ENCODE measurements around the gene KLB. TPM values are rescaled to one million over a fixed set of nuclear protein-coding genes. Genes with fewer than 3 reads are reported as not detected.
"Not testable (repeated sequence)": the region's sequence is repeated elsewhere in the genome, so short reads cannot be mapped to it uniquely, and the experiment has no call there.

Gene KLB
- total and polyA plus RNA-seq, 5 donors: 0.03 to 0.32 (median 0.06) TPM

- ATAC-seq: no peak
- WGBS: 91% methylated on average over 6 of the region's 6 CpGs
- Histone ChIP-seq H3K9me3 (ENCODE audit: control insufficient read depth, low read length) (no peaks in the 10 kb centered on the region), H3K4me3 (ENCODE audit: low read length) (no peak overlapping the region), H3K4me1 (ENCODE audit: control insufficient read depth, insufficient read depth, low read length) (no peaks in the 10 kb centered on the region), H3K27me3 (ENCODE audit: control insufficient read depth, insufficient read depth) (no peaks in the 10 kb centered on the region), H3K27ac (ENCODE audit: low read length) (no peak overlapping the region)
- intact Hi-C loops (cut with DNase I): no loop called here
- DNase-seq: no peak
These were observed 44.8 kb downstream of the KLB start for GRCh38 chr4:39451423-39452023.

GRCh38 chr4:39452153-39452859 lies 45.6 kb downstream of the KLB start:
- Histone ChIP-seq H3K9me3 (ENCODE audit: control insufficient read depth, low read length) (no peaks in the 10 kb centered on the region), H3K27ac (ENCODE audit: low read length) (no peak overlapping the region), H3K27me3 (ENCODE audit: control insufficient read depth, insufficient read depth) (no peaks in the 10 kb centered on the region), H3K4me1 (ENCODE audit: control insufficient read depth, insufficient read depth, low read length) (no peaks in the 10 kb centered on the region), H3K4me3 (ENCODE audit: low read length) (no peak overlapping the region)
- ATAC-seq (no peak), DNase-seq (no peak)
- WGBS: 88% methylated on average over 6 of the region's 6 CpGs
- intact Hi-C loops (cut with DNase I): no loop called here

GRCh38 chr4:39452860-39453587 lies 46.3 kb downstream of the KLB start:
- 82% methylated on average over 11 of the region's 11 CpGs for WGBS
- Histone ChIP-seq H3K27me3 (ENCODE audit: control insufficient read depth, insufficient read depth) (no peaks in the 10 kb centered on the region), H3K4me3 (ENCODE audit: low read length) (no peak overlapping the region), H3K9me3 (ENCODE audit: control insufficient read depth, low read length) (no peaks in the 10 kb centered on the region), H3K27ac (ENCODE audit: low read length) (no peak overlapping the region), H3K4me1 (ENCODE audit: control insufficient read depth, insufficient read depth, low read length) (no peaks in the 10 kb centered on the region)
- DNase-seq (no peak), ATAC-seq (no peak)
- intact Hi-C loops (cut with DNase I): no loop called here

GRCh38 chr4:39453738-39454137 lies 47.0 kb downstream of the KLB start:
- Histone ChIP-seq H3K27me3 (ENCODE audit: control insufficient read depth, insufficient read depth) (no peaks in the 10 kb centered on the region), H3K4me1 (ENCODE audit: control insufficient read depth, insufficient read depth, low read length) (no peaks in the 10 kb centered on the region), H3K27ac (ENCODE audit: low read length) (no peak overlapping the region), H3K4me3 (ENCODE audit: low read length) (no peak overlapping the region), H3K9me3 (ENCODE audit: control insufficient read depth, low read length) (no peaks in the 10 kb centered on the region)
- DNase-seq (no peak), ATAC-seq (no peak)
- 77% methylated on average over 2 of the region's 2 CpGs for WGBS
- intact Hi-C loops (cut with DNase I): no loop called here

- H3K4me3 ChIP-seq (ENCODE audit: low read length): no peak overlapping the region
- DNase-seq: no peak
- H3K4me1 ChIP-seq (ENCODE audit: control insufficient read depth, insufficient read depth, low read length): no peaks in the 10 kb centered on the region
- H3K27ac ChIP-seq (ENCODE audit: low read length): no peak overlapping the region
- WGBS: 91% methylated on average over 6 of the region's 6 CpGs
- no peaks in the 10 kb centered on the region for H3K9me3 ChIP-seq (ENCODE audit: control insufficient read depth, low read length)
- intact Hi-C loops (cut with DNase I): no loop called here
- no peak for ATAC-seq
- H3K27me3 ChIP-seq (ENCODE audit: control insufficient read depth, insufficient read depth): no peaks in the 10 kb centered on the region
These were observed 48.8 kb downstream of the KLB start for GRCh38 chr4:39455486-39455885.

- H3K4me3 ChIP-seq (ENCODE audit: low read length): peak overlapping the region; percentile 94
- no peaks in the 10 kb centered on the region for H3K27me3 ChIP-seq (ENCODE audit: control insufficient read depth, insufficient read depth)
- no peak overlapping the region for H3K27ac ChIP-seq (ENCODE audit: low read length)
- DNase-seq: no peak
- no peak for ATAC-seq
- 70% methylated on average over 10 of the region's 10 CpGs for WGBS
- intact Hi-C loops (cut with DNase I): no loop called here
- H3K4me1 ChIP-seq (ENCODE audit: control insufficient read depth, insufficient read depth, low read length): no peaks in the 10 kb centered on the region
- H3K9me3 ChIP-seq (ENCODE audit: control insufficient read depth, low read length): no peaks in the 10 kb centered on the region
These were observed 50.4 kb downstream of the KLB start for GRCh38 chr4:39456946-39457763.

GRCh38 chr4:39458161-39458504 lies 51.4 kb downstream of the KLB start:
- Histone ChIP-seq H3K27ac (ENCODE audit: low read length) (peak overlapping the region; percentile 99), H3K4me3 (ENCODE audit: low read length) (peak overlapping the region; percentile 94)
- H3K4me1 ChIP-seq (ENCODE audit: control insufficient read depth, insufficient read depth, low read length); H3K27me3 ChIP-seq (ENCODE audit: control insufficient read depth, insufficient read depth); DNase-seq; intact Hi-C loops (cut with DNase I); H3K9me3 ChIP-seq (ENCODE audit: control insufficient read depth, low read length): not testable (repeated sequence)
- peak in 1 of 2 donors; percentile 10 for ATAC-seq
- under 1% methylated on average over 13 of the region's 13 CpGs for WGBS

GRCh38 chr4:39458505-39459300 lies 52.0 kb downstream of the KLB start, which contains the start of the genes LIAS and RPL9:
Gene LIAS (plus strand): TSS chr4:39459056. CDS start chr4:39459118, 62 bp downstream.
Gene RPL9 (minus strand): TSS chr4:39458922. CDS start chr4:39458439, 483 bp downstream.
- H3K4me3 ChIP-seq (ENCODE audit: low read length): peak within 1 kb of the TSS; percentile 94
- under 1% methylated on average over 55 of the region's 55 CpGs for WGBS
- ATAC-seq (peak; percentile 97), DNase-seq (peak; percentile 97 to 99 (median 98))
- no peaks in the 10 kb centered on the region for H3K9me3 ChIP-seq (ENCODE audit: control insufficient read depth, low read length)
- H3K27ac ChIP-seq (ENCODE audit: low read length): peak within 1 kb of the TSS; percentile 99
- intact Hi-C loops (cut with DNase I): no loop called here
- H3K4me1 ChIP-seq (ENCODE audit: control insufficient read depth, insufficient read depth, low read length): no peaks in the 10 kb centered on the region
- H3K27me3 ChIP-seq (ENCODE audit: control insufficient read depth, insufficient read depth): no peaks in the 10 kb centered on the region

GRCh38 chr4:39464886-39465501 lies 58.3 kb downstream of the KLB start:
- 27% methylated on average over 2 of the region's 2 CpGs for WGBS

GRCh38 chr4:39466747-39467146 lies 60.0 kb downstream of the KLB start:
- H3K4me3 ChIP-seq (ENCODE audit: low read length): no peak overlapping the region
- intact Hi-C loops (cut with DNase I): loop anchor here in 2 of 4 donors (5.0 to 10.0 kb wide), 3 partner anchors 178 to 511 kb away; partner anchors contain the start of gene PDS5A (in 2 of the 2)
- ATAC-seq (no peak), DNase-seq (no peak)
- no peak overlapping the region for H3K27ac ChIP-seq (ENCODE audit: low read length)
- 77% methylated on average over 4 of the region's 4 CpGs for WGBS
- H3K4me1 ChIP-seq (ENCODE audit: control insufficient read depth, insufficient read depth, low read length): no peaks in the 10 kb centered on the region
- H3K9me3 ChIP-seq (ENCODE audit: control insufficient read depth, low read length): no peaks in the 10 kb centered on the region
- no peaks in the 10 kb centered on the region for H3K27me3 ChIP-seq (ENCODE audit: control insufficient read depth, insufficient read depth)

More at GRCh38 chr4:39464886-39465501, 58.3 kb downstream of the KLB start:
- Histone ChIP-seq H3K4me1 (ENCODE audit: control insufficient read depth, insufficient read depth, low read length) (no peaks in the 10 kb centered on the region), H3K4me3 (ENCODE audit: low read length) (no peak overlapping the region), H3K9me3 (ENCODE audit: control insufficient read depth, low read length) (no peaks in the 10 kb centered on the region), H3K27me3 (ENCODE audit: control insufficient read depth, insufficient read depth) (no peaks in the 10 kb centered on the region), H3K27ac (ENCODE audit: low read length) (no peak overlapping the region)
- intact Hi-C loops (cut with DNase I): loop anchor here in 2 of 4 donors (5.0 to 10.0 kb wide), 3 partner anchors 180 to 512 kb away; partner anchors contain the start of gene PDS5A (in 2 of the 2)
- DNase-seq: no peak
- no peak for ATAC-seq
